H1 (cell line): Measurements from ENCODE around the gene PPP1R1B. TPM values are rescaled to one million over a fixed set of nuclear protein-coding genes. Genes with fewer than 3 reads are reported as not detected.
A peak's percentile ranks its signal among the peaks of the same experiment; 100 is the strongest.

Experiments
- E2F6 ChIP-seq: IDR thresholded peaks from 2 replicates; pipeline ENCODE4 v1.6.1; 2012; ENCODE audit warnings: inconsistent platforms
- HDAC2 ChIP-seq, 2 experiments: fragments of 300-600 bp in 1 of 2; sonication (generic) in 1 of 2; IDR thresholded peaks; 2 replicates each; pipeline ENCODE4 v1.6.1; 2011 to 2012; ENCODE audit warnings: low read depth in 2 of 2, low read length in 2 of 2, mild to moderate bottlenecking in 2 of 2, moderate library complexity in 2 of 2, borderline replicate concordance in 1 of 2, inconsistent platforms in 1 of 2
- RFX5 ChIP-seq: IDR thresholded peaks from 2 replicates; pipeline ENCODE4 v1.6.1; 2011; ENCODE audit warnings: low read depth, low read length, improper control_type of control experiment, borderline replicate concordance
- TBP ChIP-seq: IDR thresholded peaks from 2 replicates; pipeline ENCODE4 v1.6.1; 2011; ENCODE audit warnings: low read depth, low read length, improper control_type of control experiment
- YY1 ChIP-seq: IDR thresholded peaks from 2 replicates; pipeline ENCODE4 v1.6.1; 2011; ENCODE audit warnings: low read depth, mild to moderate bottlenecking, low read length
- polyA plus RNA-seq, 7 experiments: library from polyadenylated mRNA; depleted of rRNA in 3 of 7; stranded (reverse) in 5 of 7; unstranded in 2 of 7; fragments of >200 nt in 5 of 7; fragments of 200-250 nt in 2 of 7; gene quantifications; 1 replicate in 5 of 7; 2 replicates in 1 of 7; 4 replicates in 1 of 7; pipeline versions ENCODE4 v1.2.1 to v1.2.3, GENCODE V29; 2011 to 2013; ENCODE audit warnings: missing spikeins in 2 of 7, mixed read lengths in 2 of 7
- total RNA-seq: library from RNA; stranded (reverse); fragmentation: NEBNext Ultra II Directional; extraction: Animal tissue kit (Norgen Biotek cat#: 25700); gene quantifications from 2 replicates; pipeline ENCODE4 v1.2.1, GENCODE V29; 2021
- TF ChIP-seq, protein P1 (sequence below): fragments of 300-600 bp; sonication (generic); IDR thresholded peaks from 2 replicates; pipeline ENCODE4 v1.7.1; 2012; ENCODE audit warnings: low read length, moderate library complexity, mild to moderate bottlenecking, inconsistent platforms; ENCODE audit not compliant: insufficient replicate concordance
- TF ChIP-seq, protein P2 (sequence below): IDR thresholded peaks from 2 replicates; pipeline ENCODE4 v1.6.1; 2012; ENCODE audit warnings: inconsistent platforms

PPP1R1B gene
- total and polyA plus RNA-seq, 2 of the 8 experiments (the other 6 are each of a cell fraction or from before 2014, with no cell fraction given): 10.7 to 22.3 TPM

GRCh38 chr17:39591958-39592954 is 34.5 kb upstream of the PPP1R1B start (continued):
- TF ChIP-seq, protein P1, sequence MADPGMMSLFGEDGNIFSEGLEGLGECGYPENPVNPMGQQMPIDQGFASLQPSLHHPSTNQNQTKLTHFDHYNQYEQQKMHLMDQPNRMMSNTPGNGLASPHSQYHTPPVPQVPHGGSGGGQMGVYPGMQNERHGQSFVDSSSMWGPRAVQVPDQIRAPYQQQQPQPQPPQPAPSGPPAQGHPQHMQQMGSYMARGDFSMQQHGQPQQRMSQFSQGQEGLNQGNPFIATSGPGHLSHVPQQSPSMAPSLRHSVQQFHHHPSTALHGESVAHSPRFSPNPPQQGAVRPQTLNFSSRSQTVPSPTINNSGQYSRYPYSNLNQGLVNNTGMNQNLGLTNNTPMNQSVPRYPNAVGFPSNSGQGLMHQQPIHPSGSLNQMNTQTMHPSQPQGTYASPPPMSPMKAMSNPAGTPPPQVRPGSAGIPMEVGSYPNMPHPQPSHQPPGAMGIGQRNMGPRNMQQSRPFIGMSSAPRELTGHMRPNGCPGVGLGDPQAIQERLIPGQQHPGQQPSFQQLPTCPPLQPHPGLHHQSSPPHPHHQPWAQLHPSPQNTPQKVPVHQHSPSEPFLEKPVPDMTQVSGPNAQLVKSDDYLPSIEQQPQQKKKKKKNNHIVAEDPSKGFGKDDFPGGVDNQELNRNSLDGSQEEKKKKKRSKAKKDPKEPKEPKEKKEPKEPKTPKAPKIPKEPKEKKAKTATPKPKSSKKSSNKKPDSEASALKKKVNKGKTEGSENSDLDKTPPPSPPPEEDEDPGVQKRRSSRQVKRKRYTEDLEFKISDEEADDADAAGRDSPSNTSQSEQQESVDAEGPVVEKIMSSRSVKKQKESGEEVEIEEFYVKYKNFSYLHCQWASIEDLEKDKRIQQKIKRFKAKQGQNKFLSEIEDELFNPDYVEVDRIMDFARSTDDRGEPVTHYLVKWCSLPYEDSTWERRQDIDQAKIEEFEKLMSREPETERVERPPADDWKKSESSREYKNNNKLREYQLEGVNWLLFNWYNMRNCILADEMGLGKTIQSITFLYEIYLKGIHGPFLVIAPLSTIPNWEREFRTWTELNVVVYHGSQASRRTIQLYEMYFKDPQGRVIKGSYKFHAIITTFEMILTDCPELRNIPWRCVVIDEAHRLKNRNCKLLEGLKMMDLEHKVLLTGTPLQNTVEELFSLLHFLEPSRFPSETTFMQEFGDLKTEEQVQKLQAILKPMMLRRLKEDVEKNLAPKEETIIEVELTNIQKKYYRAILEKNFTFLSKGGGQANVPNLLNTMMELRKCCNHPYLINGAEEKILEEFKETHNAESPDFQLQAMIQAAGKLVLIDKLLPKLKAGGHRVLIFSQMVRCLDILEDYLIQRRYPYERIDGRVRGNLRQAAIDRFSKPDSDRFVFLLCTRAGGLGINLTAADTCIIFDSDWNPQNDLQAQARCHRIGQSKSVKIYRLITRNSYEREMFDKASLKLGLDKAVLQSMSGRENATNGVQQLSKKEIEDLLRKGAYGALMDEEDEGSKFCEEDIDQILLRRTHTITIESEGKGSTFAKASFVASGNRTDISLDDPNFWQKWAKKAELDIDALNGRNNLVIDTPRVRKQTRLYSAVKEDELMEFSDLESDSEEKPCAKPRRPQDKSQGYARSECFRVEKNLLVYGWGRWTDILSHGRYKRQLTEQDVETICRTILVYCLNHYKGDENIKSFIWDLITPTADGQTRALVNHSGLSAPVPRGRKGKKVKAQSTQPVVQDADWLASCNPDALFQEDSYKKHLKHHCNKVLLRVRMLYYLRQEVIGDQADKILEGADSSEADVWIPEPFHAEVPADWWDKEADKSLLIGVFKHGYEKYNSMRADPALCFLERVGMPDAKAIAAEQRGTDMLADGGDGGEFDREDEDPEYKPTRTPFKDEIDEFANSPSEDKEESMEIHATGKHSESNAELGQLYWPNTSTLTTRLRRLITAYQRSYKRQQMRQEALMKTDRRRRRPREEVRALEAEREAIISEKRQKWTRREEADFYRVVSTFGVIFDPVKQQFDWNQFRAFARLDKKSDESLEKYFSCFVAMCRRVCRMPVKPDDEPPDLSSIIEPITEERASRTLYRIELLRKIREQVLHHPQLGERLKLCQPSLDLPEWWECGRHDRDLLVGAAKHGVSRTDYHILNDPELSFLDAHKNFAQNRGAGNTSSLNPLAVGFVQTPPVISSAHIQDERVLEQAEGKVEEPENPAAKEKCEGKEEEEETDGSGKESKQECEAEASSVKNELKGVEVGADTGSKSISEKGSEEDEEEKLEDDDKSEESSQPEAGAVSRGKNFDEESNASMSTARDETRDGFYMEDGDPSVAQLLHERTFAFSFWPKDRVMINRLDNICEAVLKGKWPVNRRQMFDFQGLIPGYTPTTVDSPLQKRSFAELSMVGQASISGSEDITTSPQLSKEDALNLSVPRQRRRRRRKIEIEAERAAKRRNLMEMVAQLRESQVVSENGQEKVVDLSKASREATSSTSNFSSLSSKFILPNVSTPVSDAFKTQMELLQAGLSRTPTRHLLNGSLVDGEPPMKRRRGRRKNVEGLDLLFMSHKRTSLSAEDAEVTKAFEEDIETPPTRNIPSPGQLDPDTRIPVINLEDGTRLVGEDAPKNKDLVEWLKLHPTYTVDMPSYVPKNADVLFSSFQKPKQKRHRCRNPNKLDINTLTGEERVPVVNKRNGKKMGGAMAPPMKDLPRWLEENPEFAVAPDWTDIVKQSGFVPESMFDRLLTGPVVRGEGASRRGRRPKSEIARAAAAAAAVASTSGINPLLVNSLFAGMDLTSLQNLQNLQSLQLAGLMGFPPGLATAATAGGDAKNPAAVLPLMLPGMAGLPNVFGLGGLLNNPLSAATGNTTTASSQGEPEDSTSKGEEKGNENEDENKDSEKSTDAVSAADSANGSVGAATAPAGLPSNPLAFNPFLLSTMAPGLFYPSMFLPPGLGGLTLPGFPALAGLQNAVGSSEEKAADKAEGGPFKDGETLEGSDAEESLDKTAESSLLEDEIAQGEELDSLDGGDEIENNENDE: no peak
- TF ChIP-seq YY1 (no peak), RFX5 (no peak), E2F6 (no peak), TBP (no peak), HDAC2 (IDR thresholded peaks at IDR 0.05; ENCODE audit: borderline replicate concordance in 1 of 2, low read depth in 2 of 2, low read length in 2 of 2) (0 out of 4 replicates have a peak, but pooled peaks of 1 of the 2 experiments have one; percentile 83)
- TF ChIP-seq, protein P2, sequence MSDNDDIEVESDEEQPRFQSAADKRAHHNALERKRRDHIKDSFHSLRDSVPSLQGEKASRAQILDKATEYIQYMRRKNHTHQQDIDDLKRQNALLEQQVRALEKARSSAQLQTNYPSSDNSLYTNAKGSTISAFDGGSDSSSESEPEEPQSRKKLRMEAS: 0 out of 2 replicates have a peak, but pooled peaks have one; percentile 6
